Small intestine (tissue), 7 donors: ENCODE results near the gene NFIB. TPM values are rescaled to one million over a fixed set of nuclear protein-coding genes. Genes with fewer than 3 reads are reported as not detected.

Experiments used
- DNase-seq, 2 donors: peaks; one replicate each; pipeline versions ENCODE4 v3.0.0 to v3.0.0-alpha.2; 2013
- FAIRE-seq: peaks from 2 replicates; lab custom pipeline; 2012; peaks lifted over from hg19 to GRCh38; lab: Jason Lieb, UNC
- H3K27ac ChIP-seq, 3 donors: one replicate each; pipeline ENCODE4 v1.5.1; 2013; ENCODE audit warnings: low read length in 2 of 3, mild to moderate bottlenecking in 2 of 3, control low read depth in 1 of 3, inconsistent platforms in 1 of 3, low read depth in 1 of 3, moderate library complexity in 1 of 3
- H3K27me3 ChIP-seq, 3 donors: one replicate each; pipeline ENCODE4 v1.6.1; 2013; ENCODE audit warnings: low read length in 3 of 3, inconsistent platforms in 1 of 3; ENCODE audit not compliant: control insufficient read depth in 3 of 3, insufficient read depth in 3 of 3
- H3K36me3 ChIP-seq, 3 donors: one replicate each; pipeline ENCODE4 v1.6.1; 2013; ENCODE audit warnings: low read length in 3 of 3, inconsistent platforms in 1 of 3, low read depth in 1 of 3, mild to moderate bottlenecking in 1 of 3, moderate library complexity in 1 of 3; ENCODE audit not compliant: control insufficient read depth in 3 of 3, insufficient read depth in 2 of 3
- H3K4me1 ChIP-seq, 3 donors: one replicate each; pipeline ENCODE4 v1.6.1; 2013; ENCODE audit warnings: low read length in 2 of 3, inconsistent platforms in 1 of 3, low read depth in 1 of 3, mild to moderate bottlenecking in 1 of 3, moderate library complexity in 1 of 3; ENCODE audit not compliant: control insufficient read depth in 3 of 3, insufficient read depth in 2 of 3
- H3K4me3 ChIP-seq, 3 donors: one replicate each; pipeline ENCODE4 v1.5.1; 2013; ENCODE audit warnings: low read length in 3 of 3, control low read depth in 1 of 3, inconsistent platforms in 1 of 3, low read depth in 1 of 3, mild to moderate bottlenecking in 1 of 3, moderate library complexity in 1 of 3
- H3K9me3 ChIP-seq, 2 donors: one replicate each; pipeline ENCODE4 v1.6.1; 2013; ENCODE audit warnings: low read depth in 1 of 2, low read length in 1 of 2; ENCODE audit not compliant: control insufficient read depth in 2 of 2, insufficient read depth in 1 of 2
- WGBS, 3 donors: extraction: QIAGEN DNeasy Blood & Tissue Kit; methylation state at CpG; one replicate each; pipeline ENCODE4 v1.1.7; 2013; 5-methylcytosine and 5-hydroxymethylcytosine counted together
- polyA plus RNA-seq, 4 donors: library from polyadenylated mRNA; stranded (reverse) in 3 of 4; unstranded in 1 of 4; fragments of 200-250 nt in 3 of 4; fragments of 120-200 nt in 1 of 4; gene quantifications; one replicate each; pipeline versions ENCODE4 v1.2.1 to v1.2.3, GENCODE V29; 2013
- donor health status: healthy with polysubstance abuse.
- donor health status: control.
- donor health status: control.
- donor health status: Bipolar disorder and iron deficiency.
- donor health status: healthy.

The NFIB gene
- polyA plus RNA-seq, 4 donors, result 5.1 to 15.9 (median 9.5) TPM

- Histone ChIP-seq H3K4me3 (no peak overlapping the region), H3K9me3 (no peaks in the 10 kb centered on the region), H3K4me1 (no peaks in the 10 kb centered on the region), H3K36me3 (no peaks in the 10 kb centered on the region), H3K27ac (no peak overlapping the region), H3K27me3 (no peaks in the 10 kb centered on the region)
- WGBS, 3 donors, result 79 to 86% (median 85%) methylated on average over 4 of the region's 4 CpGs
- DNase-seq (no peak), FAIRE-seq (no peak)
Observed at GRCh38 chr9:14037331-14037730, 276.6 kb downstream of the NFIB start.

DNA sequence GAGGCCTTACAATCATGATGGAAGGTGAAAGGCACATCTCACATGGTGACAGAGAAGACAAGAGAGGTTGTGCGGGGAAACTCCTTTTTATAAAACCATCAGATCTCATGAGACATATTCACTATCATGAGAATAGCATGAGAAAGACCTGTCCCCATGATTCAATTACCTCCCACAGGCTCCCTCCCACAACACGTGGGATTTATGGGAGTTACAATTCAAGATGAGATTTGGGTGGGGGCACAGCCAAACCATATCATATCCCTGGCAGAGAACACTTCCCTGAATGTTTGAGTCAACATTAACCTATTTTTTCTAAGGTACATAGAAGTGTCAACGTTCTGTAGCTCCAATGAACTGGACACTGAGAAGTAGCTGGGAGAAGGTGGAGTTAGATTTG lies 280.9 kb downstream of the NFIB start:
- H3K4me1 ChIP-seq, result peaks cover 0 to 13% (median 3%) of the 10 kb centered on the region in 3 donors
- H3K27me3 ChIP-seq, result no peaks in the 10 kb centered on the region
- 61 to 84% (median 66%) methylated on average over 3 of the region's 3 CpGs for WGBS, 3 donors
- H3K27ac ChIP-seq, result no peak overlapping the region
- no peaks in the 10 kb centered on the region for H3K9me3 ChIP-seq
- no peaks in the 10 kb centered on the region for H3K36me3 ChIP-seq
- no peak for DNase-seq
- no peak for FAIRE-seq
- no peak overlapping the region for H3K4me3 ChIP-seq
